ENCODE measurements around the gene C11orf97. TPM values are rescaled to one million over a fixed set of nuclear protein-coding genes. Genes with fewer than 3 reads are reported as not detected.
"Not testable (repeated sequence)": the region's sequence is repeated elsewhere in the genome, so short reads cannot be mapped to it uniquely, and the experiment has no call there.

C11orf97 gene
- total RNA-seq, 1 donor from 2014 or later: not detected

DNA sequence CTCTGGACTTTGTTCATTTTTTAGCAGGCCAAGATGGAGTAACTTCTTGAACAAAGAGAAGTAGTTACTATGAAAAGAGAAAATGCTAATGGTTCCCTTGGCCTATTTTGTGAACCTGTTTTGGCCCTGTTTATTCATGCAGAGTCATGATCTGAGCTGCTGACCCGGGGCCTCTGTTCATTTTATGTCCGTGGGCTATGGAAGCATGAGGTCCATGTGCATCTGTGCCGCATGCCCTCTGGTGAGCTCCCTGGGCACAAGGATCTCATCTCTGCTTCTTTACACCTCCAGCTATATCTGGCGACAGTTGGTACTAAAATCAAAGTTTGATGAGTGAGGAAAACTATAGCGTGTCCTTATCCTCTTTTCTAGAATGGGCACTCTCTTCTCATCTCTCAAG is 55.9 kb downstream of the C11orf97 start:
- peaks cover under 1% of the 10 kb centered on the region for H3K4me1 Mint-ChIP-seq
- H3K27ac Mint-ChIP-seq: no peak overlapping the region
- TF ChIP-seq, protein P1, sequence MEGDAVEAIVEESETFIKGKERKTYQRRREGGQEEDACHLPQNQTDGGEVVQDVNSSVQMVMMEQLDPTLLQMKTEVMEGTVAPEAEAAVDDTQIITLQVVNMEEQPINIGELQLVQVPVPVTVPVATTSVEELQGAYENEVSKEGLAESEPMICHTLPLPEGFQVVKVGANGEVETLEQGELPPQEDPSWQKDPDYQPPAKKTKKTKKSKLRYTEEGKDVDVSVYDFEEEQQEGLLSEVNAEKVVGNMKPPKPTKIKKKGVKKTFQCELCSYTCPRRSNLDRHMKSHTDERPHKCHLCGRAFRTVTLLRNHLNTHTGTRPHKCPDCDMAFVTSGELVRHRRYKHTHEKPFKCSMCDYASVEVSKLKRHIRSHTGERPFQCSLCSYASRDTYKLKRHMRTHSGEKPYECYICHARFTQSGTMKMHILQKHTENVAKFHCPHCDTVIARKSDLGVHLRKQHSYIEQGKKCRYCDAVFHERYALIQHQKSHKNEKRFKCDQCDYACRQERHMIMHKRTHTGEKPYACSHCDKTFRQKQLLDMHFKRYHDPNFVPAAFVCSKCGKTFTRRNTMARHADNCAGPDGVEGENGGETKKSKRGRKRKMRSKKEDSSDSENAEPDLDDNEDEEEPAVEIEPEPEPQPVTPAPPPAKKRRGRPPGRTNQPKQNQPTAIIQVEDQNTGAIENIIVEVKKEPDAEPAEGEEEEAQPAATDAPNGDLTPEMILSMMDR (IDR thresholded peaks at IDR 0.05): no peak
- TF ChIP-seq EZH2 (IDR thresholded peaks at IDR 0.05): no peak
- no peak for TF ChIP-seq EZH2phosphoT487 (IDR thresholded peaks at IDR 0.05)
- H3K9ac ChIP-seq: no peak overlapping the region
- H3K79me2 ChIP-seq (ENCODE audit: low read depth): no peaks in the 10 kb centered on the region
- no peaks in the 10 kb centered on the region for H3K27me3 ChIP-seq
- no peaks in the 10 kb centered on the region for H3K9me3 ChIP-seq (ENCODE audit: low read depth)
- H3K27me3 Mint-ChIP-seq (ENCODE audit: insufficient read depth, low read depth): no peaks in the 10 kb centered on the region
- no peaks in the 10 kb centered on the region for H4K20me1 ChIP-seq (ENCODE audit: low read depth)
- no peak overlapping the region for H3K4me2 ChIP-seq
- H3K4me1 ChIP-seq: no peaks in the 10 kb centered on the region
- peaks cover 5% of the 10 kb centered on the region for H3K9me3 Mint-ChIP-seq
- H3K27ac ChIP-seq: no peak overlapping the region
- H2AFZ ChIP-seq (replicated peaks): no peak overlapping the region
- H3K4me3 ChIP-seq: no peak overlapping the region
- H3F3A ChIP-seq (ENCODE audit: low read depth): no peaks in the 10 kb centered on the region
- DNase-seq (ENCODE audit: low spot score): no peak
- H3K36me3 ChIP-seq: no peaks in the 10 kb centered on the region
- H3K36me3 Mint-ChIP-seq: no peaks in the 10 kb centered on the region
- H3K4me3 Mint-ChIP-seq: no peak overlapping the region

DNA sequence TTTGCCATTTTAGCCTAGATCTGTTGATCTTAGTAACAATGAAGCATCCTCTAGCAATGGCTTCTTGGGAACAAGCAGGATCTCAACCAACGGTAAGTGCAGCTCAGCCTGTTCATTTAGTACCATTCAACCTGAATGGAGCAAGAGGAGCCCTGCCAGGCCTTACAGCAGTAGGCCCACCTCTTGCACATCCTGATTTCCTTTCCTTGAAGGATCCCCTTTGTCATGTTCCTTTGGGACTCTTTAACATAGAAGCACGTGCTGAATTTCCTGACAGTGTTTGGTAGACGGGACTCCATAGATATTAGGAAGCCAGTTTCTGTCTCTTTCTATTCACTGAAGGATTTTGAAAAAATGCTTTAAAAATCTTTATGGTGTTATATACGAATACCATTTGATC is 56.5 kb downstream of the C11orf97 start:
- no peak for DNase-seq (ENCODE audit: low spot score)
- no peak overlapping the region for H3K27ac ChIP-seq
- Mint-ChIP-seq H3K9me3 (peaks cover 5% of the 10 kb centered on the region), H3K4me1 (no peaks in the 10 kb centered on the region), H3K27ac (no peak overlapping the region), H3K36me3 (no peaks in the 10 kb centered on the region), H3K4me3 (no peak overlapping the region), H3K27me3 (ENCODE audit: insufficient read depth, low read depth) (no peaks in the 10 kb centered on the region)
- no peaks in the 10 kb centered on the region for H3F3A ChIP-seq (ENCODE audit: low read depth)
- no peak overlapping the region for H3K4me3 ChIP-seq
- H3K36me3 ChIP-seq: no peaks in the 10 kb centered on the region
- H3K4me2 ChIP-seq: no peak overlapping the region
- H2AFZ ChIP-seq (replicated peaks): no peak overlapping the region
- H3K4me1 ChIP-seq: no peaks in the 10 kb centered on the region
- H3K9me3 ChIP-seq (ENCODE audit: low read depth): no peaks in the 10 kb centered on the region
- no peak for TF ChIP-seq EZH2 (IDR thresholded peaks at IDR 0.05)
- TF ChIP-seq EZH2phosphoT487 (IDR thresholded peaks at IDR 0.05): no peak
- TF ChIP-seq, protein P1 (IDR thresholded peaks at IDR 0.05): no peak
- H4K20me1 ChIP-seq (ENCODE audit: low read depth): no peaks in the 10 kb centered on the region
- no peaks in the 10 kb centered on the region for H3K79me2 ChIP-seq (ENCODE audit: low read depth)
- no peaks in the 10 kb centered on the region for H3K27me3 ChIP-seq
- no peak overlapping the region for H3K9ac ChIP-seq

DNA sequence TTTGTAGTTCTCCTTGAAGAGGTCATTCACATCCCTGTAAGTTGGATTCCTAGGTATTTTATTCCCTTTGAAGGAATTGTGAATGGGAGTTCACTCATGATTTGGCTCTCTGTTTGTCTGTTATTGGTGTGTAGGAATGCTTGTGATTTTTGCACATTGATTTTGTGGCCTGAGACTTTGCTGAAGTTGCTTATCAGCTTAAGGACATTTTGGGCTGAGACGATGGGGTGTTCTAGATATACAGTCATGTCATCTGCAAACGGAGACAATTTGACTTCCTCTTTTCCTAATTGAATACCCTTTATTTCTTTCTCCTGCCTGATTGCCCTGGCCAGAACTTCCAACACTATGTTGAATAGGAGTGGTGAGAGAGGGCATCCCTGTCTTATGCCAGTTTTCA is 60.7 kb downstream of the C11orf97 start:
- H3K4me1 ChIP-seq; H3K79me2 ChIP-seq (ENCODE audit: low read depth); H3K27ac ChIP-seq; H3K9me3 Mint-ChIP-seq; H3K9ac ChIP-seq; H3K36me3 Mint-ChIP-seq; H3K4me1 Mint-ChIP-seq; H3K4me3 Mint-ChIP-seq; H4K20me1 ChIP-seq (ENCODE audit: low read depth); H3K27ac Mint-ChIP-seq; H3K27me3 Mint-ChIP-seq (ENCODE audit: insufficient read depth, low read depth); H3K4me2 ChIP-seq; DNase-seq (ENCODE audit: low spot score); H2AFZ ChIP-seq (replicated peaks); H3K9me3 ChIP-seq (ENCODE audit: low read depth); H3K27me3 ChIP-seq; H3F3A ChIP-seq (ENCODE audit: low read depth); H3K36me3 ChIP-seq; H3K4me3 ChIP-seq: not testable (repeated sequence)

DNA sequence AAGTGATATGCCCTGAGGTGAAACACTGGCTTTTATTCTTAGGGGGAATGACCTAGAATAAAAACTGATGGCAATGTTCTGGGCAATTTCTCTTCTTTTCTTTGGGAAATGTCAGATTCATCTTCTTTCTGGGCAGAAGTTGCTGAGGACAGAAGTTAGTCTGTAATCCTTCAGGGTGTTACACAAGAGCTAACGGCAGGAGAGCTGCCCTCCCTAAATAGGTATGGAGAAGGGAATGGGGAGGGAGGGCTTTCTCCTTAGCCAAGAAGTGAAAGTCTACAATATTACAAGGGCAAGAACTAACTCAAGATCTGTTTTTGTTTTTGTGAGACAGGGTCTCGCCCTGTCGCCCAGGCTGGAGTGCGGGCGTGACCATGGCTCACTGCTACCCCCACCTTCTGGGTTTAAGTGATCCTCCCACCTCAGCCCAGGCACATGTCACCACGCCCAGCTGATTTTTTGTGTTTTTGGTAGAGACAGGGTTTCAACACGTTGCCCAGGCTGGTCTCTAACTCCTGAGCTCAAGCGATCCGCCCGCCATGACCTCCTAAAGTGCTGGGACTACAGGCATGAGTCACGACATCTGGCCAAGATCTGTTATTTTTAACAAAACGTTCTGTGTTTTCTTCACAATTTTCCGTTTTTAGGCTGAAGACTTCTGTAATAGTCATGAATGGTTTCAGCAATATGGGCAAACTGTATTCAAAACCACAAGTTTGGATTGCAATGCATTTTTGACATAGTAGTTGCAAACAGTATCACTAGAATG is 62.1 kb downstream of the C11orf97 start:
- H3K9ac ChIP-seq: no peak overlapping the region

More for the DNA sequence above, 62.1 kb downstream of the C11orf97 start:
- Mint-ChIP-seq H3K36me3 (no peaks in the 10 kb centered on the region), H3K9me3 (peaks cover 5% of the 10 kb centered on the region), H3K27me3 (ENCODE audit: insufficient read depth, low read depth) (no peaks in the 10 kb centered on the region), H3K4me3 (no peak overlapping the region), H3K4me1 (no peaks in the 10 kb centered on the region), H3K27ac (no peak overlapping the region)
- Histone ChIP-seq H3K27ac (no peak overlapping the region), H4K20me1 (ENCODE audit: low read depth) (no peaks in the 10 kb centered on the region), H3K79me2 (ENCODE audit: low read depth) (no peaks in the 10 kb centered on the region), H3K9me3 (ENCODE audit: low read depth) (no peaks in the 10 kb centered on the region), H3K4me2 (no peak overlapping the region), H3K4me3 (no peak overlapping the region), H2AFZ (replicated peaks) (peak overlapping the region; percentile 3), H3K4me1 (no peaks in the 10 kb centered on the region), H3K36me3 (no peaks in the 10 kb centered on the region), H3F3A (ENCODE audit: low read depth) (no peaks in the 10 kb centered on the region), H3K27me3 (no peaks in the 10 kb centered on the region)
- TF ChIP-seq EZH2phosphoT487 (IDR thresholded peaks at IDR 0.05) (no peak), EZH2 (IDR thresholded peaks at IDR 0.05) (no peak)
- TF ChIP-seq, protein P1 (IDR thresholded peaks at IDR 0.05): no peak
- no peak for DNase-seq (ENCODE audit: low spot score)

All from neural progenitor cell (in vitro differentiated cells).